DMS114 treated with DMSO at 0.1 percent for 48 hours (cell line): ENCODE measurements around the gene MVB12A.
A peak's percentile ranks its signal among the peaks of the same experiment; 100 is the strongest.

ENCODE experiments used
- DNase-seq: peaks from one replicate; lab custom pipeline; 2025; ENCODE audit not compliant: unreplicated experiment; lab: John Stamatoyannopoulos, UW

MVB12A gene

DNA sequence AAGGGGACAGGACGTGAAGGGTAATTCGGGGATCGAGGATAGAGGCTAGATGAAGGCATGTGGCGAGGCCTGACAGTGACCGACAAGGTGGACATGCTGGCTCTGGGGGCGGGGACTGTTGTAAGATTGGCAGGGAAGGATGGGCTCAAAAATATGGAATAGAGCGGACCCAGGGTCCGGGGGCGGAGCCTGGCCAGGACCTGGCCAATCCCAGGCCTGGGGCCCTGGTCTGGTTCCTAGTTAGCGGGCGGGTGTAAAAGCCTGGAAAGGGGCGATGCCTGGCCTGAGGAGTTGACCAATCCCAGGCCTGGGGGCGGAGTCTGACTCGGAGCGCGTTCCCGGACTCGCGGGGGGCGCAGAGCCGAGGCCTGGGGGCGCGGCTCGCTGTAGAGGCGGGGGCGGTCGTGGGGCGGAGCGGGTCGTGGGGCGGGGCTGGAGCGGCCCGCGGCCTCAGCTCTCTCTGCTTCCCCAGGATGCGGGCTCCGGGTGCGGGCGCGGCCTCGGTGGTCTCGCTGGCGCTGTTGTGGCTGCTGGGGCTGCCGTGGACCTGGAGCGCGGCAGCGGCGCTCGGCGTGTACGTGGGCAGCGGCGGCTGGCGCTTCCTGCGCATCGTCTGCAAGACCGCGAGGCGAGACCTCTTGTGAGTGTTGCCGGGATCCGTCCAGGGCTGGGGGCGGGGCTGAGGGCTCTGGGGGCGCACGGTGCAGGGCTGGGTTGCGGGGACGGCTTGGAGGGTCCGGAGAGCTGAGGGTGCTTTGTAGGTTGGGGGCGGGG, 50.4 kb downstream of the MVB12A start, which contains the start of gene SLC27A1:
Gene SLC27A1 (plus strand): TSS at position 457 of the 774 bp plus-strand sequence. CDS start 17 bp downstream, at position 474.
- peak; percentile 99 for DNase-seq

DNA sequence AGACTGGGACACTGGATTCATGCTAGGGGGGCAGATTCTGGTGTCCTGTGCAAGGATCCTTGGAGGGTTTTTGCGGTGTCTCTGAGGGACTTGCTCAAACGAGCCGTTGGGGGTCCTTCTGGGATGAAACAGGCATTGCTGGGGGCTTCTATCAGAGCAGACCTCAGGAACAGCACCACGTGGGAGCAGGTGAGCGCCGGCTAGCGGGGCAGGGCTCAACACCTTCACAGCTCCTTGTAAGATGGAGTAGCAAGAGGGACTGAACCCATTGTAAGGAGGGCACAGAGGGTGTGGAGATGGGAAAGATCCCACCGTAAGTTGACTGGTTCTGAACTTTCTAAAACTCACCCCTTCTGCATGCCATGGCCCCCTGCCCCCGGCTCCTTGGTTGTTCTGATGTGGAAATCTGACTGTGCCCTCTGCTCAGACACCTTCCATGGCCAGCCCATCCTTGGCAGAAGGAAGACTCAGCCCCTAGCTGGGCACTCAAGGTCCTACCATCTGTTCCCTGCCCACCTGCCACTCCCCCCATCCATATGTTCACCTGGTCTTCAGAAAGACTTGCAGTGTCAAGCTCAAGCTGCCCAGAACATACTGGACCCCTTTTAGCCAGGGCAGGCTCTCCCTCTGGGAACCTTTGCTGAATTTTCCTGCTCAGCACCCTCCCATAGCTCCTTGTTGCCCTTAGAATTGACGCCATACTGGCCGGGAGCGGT, 51.7 kb downstream of the MVB12A start:
- no peak for DNase-seq

DNA sequence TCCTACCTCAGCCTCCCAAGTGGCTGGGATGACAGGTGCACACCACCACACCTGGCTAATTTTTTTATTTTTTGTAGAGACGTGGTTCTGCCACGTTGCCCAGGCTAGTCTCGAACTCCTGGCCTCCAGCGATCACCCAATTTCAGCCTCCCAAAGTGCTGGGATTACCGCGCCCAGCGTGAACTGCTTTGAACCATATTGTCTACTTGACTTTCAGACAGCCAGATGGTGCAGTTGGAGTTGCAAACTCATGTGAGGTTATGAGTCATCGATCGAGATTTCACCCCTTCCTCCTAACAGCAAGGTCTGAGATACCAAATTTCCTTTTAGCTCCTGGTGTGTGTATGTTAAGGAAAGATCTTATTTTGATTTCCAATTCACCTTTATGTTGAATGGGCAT, 53.2 kb downstream of the MVB12A start:
- no peak for DNase-seq
